ENCODE data around the gene B3GNT8. TPM values are rescaled to one million over a fixed set of nuclear protein-coding genes. Genes with fewer than 3 reads are reported as not detected.
"Not testable (repeated sequence)": the region's sequence is repeated elsewhere in the genome, so short reads cannot be mapped to it uniquely, and the experiment has no call there.

B3GNT8 gene
- total RNA-seq, 1 experiment from 2014 or later: 5.3 TPM

DNA sequence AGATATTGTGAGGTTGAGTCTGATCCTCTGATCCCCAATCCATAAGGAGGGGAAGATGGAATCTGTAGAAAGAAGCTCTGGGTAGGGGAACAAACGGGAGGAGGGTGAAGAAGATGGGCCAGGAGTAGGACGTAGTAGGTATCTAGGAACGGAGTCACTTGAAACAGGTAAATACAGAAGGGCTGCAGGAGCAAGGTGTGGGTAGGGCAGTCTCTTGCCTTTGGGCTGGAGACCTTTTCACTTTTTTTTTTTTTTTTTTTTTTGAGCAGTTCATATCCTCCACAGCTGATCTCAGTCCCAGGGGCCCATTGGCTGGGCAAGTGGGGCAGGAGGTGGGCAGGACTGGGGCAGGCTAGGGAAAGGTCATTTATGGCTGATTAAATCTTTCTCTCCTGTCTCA, 28.1 kb downstream of the B3GNT8 start:
- H3K27me3 ChIP-seq (ENCODE audit: control insufficient read depth, insufficient read depth, low read length): no peaks in the 10 kb centered on the region
- DNase-seq: no peak
- H3K36me3 ChIP-seq (replicated peaks; ENCODE audit: control insufficient read depth, insufficient read depth, low read length): no peaks in the 10 kb centered on the region
- H3K4me3 ChIP-seq (ENCODE audit: insufficient read depth, low read depth, low read length): no peak overlapping the region

DNA sequence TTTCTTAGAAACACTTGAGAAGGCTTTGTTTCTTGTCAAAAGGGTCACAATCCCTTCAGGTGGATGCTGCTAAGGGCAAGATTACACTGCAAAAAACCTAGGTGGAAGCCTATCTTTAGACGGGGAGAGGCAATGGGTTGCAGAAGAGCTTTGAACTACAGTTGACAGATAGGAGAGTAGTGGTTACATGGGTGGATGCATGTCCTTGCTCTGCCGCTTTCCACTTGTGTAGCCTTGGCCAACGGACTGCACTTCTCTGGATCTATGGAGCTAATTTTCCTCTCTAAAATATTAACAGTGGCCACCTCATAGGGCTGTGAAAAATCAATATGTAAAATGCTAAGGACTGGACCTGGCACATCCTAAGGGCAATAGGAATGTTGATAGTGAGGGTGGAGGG, 28.6 kb downstream of the B3GNT8 start:
- H3K27me3 ChIP-seq (ENCODE audit: control insufficient read depth, insufficient read depth, low read length): no peaks in the 10 kb centered on the region
- H3K4me3 ChIP-seq (ENCODE audit: insufficient read depth, low read depth, low read length): no peak overlapping the region
- no peaks in the 10 kb centered on the region for H3K36me3 ChIP-seq (replicated peaks; ENCODE audit: control insufficient read depth, insufficient read depth, low read length)
- no peak for DNase-seq

DNA sequence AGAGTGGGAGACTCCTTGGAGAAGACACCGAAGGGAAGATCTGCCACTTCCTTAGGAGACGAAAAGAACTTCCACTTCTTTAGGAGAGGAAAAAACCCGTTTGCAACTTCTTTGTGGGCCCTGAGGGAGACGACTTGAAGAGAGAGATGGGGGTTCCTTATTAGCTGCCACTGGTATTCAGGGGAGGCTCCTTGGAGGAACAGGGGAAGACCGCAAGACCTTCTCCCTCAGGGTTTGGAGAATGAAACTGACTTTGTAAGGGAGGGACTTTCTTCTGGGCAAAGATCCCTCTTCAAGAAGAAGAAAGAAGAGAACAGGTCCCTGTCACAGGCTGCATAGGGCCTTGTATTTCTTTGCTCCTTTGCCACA, 29.1 kb downstream of the B3GNT8 start:
- peak overlapping the region; percentile 51 for H3K4me3 ChIP-seq (ENCODE audit: insufficient read depth, low read depth, low read length)
- peak; percentile 47 for DNase-seq
- H3K27me3 ChIP-seq (ENCODE audit: control insufficient read depth, insufficient read depth, low read length): no peaks in the 10 kb centered on the region
- no peaks in the 10 kb centered on the region for H3K36me3 ChIP-seq (replicated peaks; ENCODE audit: control insufficient read depth, insufficient read depth, low read length)

DNA sequence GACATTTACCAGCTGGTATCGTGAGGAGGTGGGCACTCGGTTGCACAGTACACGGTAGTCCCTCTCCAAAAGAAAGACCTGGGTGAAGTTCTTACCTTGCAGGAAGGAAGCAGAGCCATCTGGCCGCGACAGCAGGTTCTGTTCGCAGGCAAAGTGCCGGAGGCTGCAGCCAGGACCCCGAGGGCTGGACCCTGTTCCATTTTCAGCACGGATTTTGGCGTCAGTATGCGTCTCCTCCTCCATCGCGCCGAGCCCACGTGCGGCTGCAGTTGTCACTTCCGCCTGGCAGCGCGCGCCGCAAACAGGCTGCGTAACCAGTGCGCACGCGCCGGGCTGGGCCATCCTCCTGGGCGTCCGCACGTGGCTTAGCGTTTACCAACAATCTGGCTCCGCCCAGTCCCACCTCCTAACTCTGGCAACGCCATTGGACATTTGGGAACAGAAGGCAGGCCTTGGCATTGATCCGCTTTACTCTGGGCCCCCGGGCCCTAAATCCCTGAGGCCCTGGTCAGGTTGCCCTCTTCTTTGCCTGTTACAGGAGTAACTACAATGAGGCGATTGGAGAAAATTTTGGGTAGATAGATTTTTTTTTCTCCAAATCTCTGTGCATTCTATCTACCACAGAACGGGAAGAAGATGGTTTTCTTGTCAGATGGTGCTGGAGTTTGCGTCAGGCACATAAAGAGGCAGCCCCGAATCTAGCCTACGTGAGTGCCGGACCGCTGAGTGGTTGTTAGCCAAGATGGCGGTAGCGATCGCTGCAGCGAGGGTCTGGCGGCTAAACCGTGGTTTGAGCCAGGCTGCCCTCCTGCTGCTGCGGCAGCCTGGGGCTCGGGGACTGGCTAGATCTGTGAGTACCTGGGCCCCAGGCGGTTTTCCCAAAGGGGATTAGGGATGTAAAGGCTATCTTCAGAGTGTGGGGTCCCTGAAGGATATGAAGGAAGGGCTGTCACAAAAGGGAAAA, 29.8 kb downstream of the B3GNT8 start, which contains the start of the genes BCKDHA and EXOSC5:
Gene BCKDHA, plus strand, starts transcription at position 733 of the 964 bp plus-strand sequence. Its CDS starts 10 bp downstream, at position 743.
Gene EXOSC5, minus strand, starts transcription at position 274 of the 964 bp plus-strand sequence. Its CDS starts 31 bp downstream, at position 243.
- peak; percentile 99 for DNase-seq
- H3K27me3 ChIP-seq (ENCODE audit: control insufficient read depth, insufficient read depth, low read length): no peaks in the 10 kb centered on the region
- no peaks in the 10 kb centered on the region for H3K36me3 ChIP-seq (replicated peaks; ENCODE audit: control insufficient read depth, insufficient read depth, low read length)
- H3K4me3 ChIP-seq (ENCODE audit: insufficient read depth, low read depth, low read length): peak within 1 kb of the TSS; percentile 87

DNA sequence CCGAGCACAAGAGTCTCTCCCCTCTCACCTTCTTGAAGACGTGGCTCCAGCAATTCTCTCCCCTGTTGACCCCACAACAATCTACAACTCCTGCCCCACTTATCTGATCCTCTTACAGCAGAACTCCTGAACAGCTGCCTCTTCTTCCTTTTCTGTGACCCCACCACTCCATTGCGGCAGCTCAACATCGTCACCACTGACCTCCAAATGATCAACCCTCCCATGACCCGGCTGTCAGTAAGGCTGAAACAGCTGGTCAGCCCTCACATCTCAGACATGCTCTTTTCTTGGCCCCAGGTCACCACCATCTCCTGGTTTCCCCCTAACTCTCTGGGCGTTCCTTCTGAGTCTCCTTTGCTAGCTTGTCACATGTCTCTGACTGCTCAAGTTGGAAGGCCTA, 31.8 kb downstream of the B3GNT8 start:
- Histone ChIP-seq H3K27me3 (ENCODE audit: control insufficient read depth, insufficient read depth, low read length) (no peaks in the 10 kb centered on the region), H3K4me3 (ENCODE audit: insufficient read depth, low read depth, low read length) (no peak overlapping the region), H3K36me3 (replicated peaks; ENCODE audit: control insufficient read depth, insufficient read depth, low read length) (peaks cover 8% of the 10 kb centered on the region)
- DNase-seq: no peak

DNA sequence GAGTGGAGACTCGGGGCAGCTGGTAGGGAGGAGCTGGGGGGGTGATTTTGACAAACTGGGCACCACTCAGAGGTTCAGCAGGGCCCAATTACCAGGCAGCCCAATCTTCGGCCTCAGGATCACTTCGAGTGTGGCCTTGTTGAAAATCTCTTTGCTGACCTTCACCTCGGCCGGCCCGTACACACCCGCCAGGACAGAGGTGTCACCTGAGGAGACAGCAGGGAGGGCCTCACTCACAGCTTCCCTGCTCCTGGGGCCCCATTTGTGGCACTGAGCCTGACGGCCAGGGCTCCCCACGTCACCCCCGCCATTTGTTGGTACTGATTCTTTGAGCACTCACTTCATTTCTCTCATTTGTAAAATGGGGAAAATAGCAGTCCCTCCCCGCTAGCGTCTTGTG, 34.4 kb downstream of the B3GNT8 start:
- no peak for DNase-seq
- H3K4me3 ChIP-seq (ENCODE audit: insufficient read depth, low read depth, low read length): no peak overlapping the region
- H3K36me3 ChIP-seq (replicated peaks; ENCODE audit: control insufficient read depth, insufficient read depth, low read length): peaks cover 8% of the 10 kb centered on the region
- H3K27me3 ChIP-seq (ENCODE audit: control insufficient read depth, insufficient read depth, low read length): no peaks in the 10 kb centered on the region

DNA sequence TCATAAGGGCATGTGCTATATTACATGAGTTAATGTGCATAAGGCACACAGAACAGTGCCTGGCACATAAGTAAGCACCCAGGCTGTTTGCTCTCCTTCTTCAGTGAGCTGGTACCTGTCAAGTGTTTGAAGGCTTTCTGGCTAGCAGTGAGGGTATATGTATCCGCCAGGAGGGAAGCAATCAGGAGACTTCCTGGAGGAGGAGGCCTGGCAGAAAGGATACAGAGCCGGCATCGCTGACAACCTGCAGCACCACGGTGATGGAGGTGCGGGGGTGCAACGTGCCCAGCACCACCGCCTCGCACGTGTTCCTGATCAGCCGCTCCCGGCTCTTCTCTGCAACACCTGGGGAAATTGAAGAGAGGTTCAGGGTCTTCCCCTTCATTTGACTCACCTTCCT, 35.6 kb downstream of the B3GNT8 start:
- Histone ChIP-seq H3K4me3 (ENCODE audit: insufficient read depth, low read depth, low read length) (no peak overlapping the region), H3K36me3 (replicated peaks; ENCODE audit: control insufficient read depth, insufficient read depth, low read length) (peaks cover 8% of the 10 kb centered on the region), H3K27me3 (ENCODE audit: control insufficient read depth, insufficient read depth, low read length) (no peaks in the 10 kb centered on the region)
- no peak for DNase-seq

DNA sequence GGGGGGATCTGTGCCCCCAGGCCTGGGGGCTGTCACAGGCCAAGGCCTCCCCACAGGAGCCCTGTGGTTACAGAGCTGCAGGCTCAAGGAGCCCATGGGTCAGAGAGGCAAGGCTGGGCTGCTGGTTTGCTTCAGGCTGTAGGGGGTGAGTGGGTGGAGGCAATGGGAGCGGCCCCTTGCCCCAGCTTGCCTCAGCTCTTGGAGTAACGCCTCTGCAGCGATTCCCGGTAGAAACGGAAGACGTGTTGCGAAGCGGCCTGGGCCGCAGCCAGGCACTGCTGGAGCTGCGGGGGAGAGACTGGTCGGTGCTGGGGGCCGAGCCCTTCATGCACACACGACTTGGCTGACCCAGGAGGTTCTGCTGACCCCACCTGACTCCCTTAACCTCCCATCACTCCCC, 40.7 kb downstream of the B3GNT8 start:
- no peak overlapping the region for H3K4me3 ChIP-seq (ENCODE audit: insufficient read depth, low read depth, low read length)
- H3K27me3 ChIP-seq (ENCODE audit: control insufficient read depth, insufficient read depth, low read length): no peaks in the 10 kb centered on the region
- peak; percentile 36 for DNase-seq
- peaks cover 5% of the 10 kb centered on the region for H3K36me3 ChIP-seq (replicated peaks; ENCODE audit: control insufficient read depth, insufficient read depth, low read length)

DNA sequence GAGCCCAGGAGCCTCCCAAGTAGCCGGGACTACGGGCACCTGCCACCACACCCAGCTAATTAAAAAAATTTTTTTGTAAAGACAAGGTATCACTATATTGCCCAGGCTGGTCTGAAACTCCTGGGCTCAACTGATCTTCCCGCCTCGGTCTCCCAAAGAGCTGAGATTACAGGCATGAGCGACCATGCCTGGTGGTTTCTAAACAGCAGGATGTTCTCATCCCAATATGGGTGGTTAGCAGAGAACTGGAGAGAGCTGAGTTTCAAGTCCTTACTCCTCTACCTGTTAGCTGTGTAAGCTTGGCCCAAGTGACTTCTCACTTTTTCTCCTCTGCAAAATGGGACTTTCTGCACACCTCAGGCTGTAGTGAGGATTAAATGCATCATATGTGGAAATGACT, 42.8 kb downstream of the B3GNT8 start:
- Histone ChIP-seq H3K36me3 (replicated peaks; ENCODE audit: control insufficient read depth, insufficient read depth, low read length) (no peaks in the 10 kb centered on the region; the same call in 1 of the 2 replicates), H3K4me3 (ENCODE audit: insufficient read depth, low read depth, low read length) (no peak overlapping the region), H3K27me3 (ENCODE audit: control insufficient read depth, insufficient read depth, low read length) (no peaks in the 10 kb centered on the region)
- DNase-seq: no peak

DNA sequence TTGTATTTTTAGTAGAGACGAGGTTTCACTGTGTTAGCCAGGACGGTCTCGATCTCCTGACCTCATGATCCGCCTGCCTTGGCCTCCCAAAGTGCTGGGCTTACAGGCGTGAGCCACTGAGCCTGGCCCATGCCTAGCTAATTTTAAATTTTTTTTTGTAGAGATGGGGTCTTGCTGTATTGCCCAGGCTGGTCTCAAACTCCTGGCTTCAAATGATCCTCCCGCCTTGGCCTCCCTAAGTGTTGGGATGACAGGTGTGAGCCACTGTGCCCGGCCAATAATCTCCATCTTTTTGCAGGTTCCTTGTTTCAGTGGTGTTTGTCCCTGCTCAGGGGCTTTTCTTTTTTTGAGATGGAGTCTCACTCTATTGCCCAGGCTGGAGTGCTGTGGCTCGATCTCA, 45.6 kb downstream of the B3GNT8 start:
- H3K27me3 ChIP-seq (ENCODE audit: control insufficient read depth, insufficient read depth, low read length); H3K36me3 ChIP-seq (replicated peaks; ENCODE audit: control insufficient read depth, insufficient read depth, low read length); H3K4me3 ChIP-seq (ENCODE audit: insufficient read depth, low read depth, low read length); DNase-seq: not testable (repeated sequence)

DNA sequence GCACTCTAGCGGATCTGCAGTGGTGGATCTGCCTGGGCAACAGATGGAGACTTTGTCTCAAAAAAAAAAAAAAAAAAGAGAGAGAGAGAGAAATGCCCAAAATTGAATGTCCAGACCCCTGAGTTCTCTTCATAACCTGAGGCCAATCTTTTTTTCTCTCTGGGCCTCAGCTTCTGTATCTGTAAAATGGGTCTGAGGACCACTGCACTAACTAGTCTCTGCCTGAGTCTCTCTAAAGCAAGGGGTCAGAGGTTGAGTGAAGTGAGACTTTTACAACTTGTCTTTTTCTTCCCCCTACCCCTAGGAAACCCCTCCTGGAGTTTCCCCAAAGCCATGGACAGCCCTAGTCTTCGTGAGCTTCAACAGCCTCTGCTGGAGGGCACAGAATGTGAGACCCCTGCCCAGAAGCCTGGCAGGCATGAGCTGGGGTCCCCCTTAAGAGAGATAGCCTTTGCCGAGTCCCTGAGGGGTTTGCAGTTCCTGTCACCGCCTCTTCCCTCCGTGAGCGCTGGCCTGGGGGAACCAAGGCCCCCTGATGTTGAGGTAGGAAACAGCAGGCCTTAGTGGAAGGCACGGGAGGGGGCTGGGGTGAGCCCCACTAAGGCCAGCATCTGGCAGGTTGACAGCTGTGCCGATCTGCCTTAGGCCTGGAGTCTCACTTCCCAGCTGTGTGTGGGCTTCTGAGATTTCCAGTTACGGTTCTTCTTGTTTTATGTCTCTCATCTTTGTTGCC, 49.0 kb downstream of the B3GNT8 start:
- H3K27me3 ChIP-seq (ENCODE audit: control insufficient read depth, insufficient read depth, low read length): no peaks in the 10 kb centered on the region
- DNase-seq: peak; percentile 82
- H3K36me3 ChIP-seq (replicated peaks; ENCODE audit: control insufficient read depth, insufficient read depth, low read length): no peaks in the 10 kb centered on the region; the same call in 1 of the 2 replicates
- H3K4me3 ChIP-seq (ENCODE audit: insufficient read depth, low read depth, low read length): no peak overlapping the region

DNA sequence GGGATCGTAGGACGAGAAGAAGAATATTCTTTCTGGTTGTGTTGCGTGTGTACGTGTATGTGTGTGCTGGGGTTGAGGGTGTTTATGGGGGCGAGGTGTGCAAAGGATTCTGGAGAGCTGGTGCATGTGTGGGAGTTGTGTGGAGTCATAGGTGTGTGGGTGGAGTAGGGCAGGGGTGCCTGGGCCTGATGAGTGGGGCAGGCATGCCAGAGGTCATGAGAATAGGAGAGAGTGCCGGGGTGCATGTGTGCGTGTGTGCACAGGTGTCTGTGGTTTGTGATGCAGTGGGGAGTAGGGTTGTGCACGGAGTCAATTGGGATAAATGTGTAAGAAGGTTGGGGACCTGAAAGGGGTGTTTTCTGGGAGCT, 50.2 kb downstream of the B3GNT8 start:
- DNase-seq: no peak
- no peaks in the 10 kb centered on the region; the same call in 1 of the 2 replicates for H3K36me3 ChIP-seq (replicated peaks; ENCODE audit: control insufficient read depth, insufficient read depth, low read length)
- no peaks in the 10 kb centered on the region for H3K27me3 ChIP-seq (ENCODE audit: control insufficient read depth, insufficient read depth, low read length)
- peak overlapping the region; percentile 72 for H3K4me3 ChIP-seq (ENCODE audit: insufficient read depth, low read depth, low read length)

DNA sequence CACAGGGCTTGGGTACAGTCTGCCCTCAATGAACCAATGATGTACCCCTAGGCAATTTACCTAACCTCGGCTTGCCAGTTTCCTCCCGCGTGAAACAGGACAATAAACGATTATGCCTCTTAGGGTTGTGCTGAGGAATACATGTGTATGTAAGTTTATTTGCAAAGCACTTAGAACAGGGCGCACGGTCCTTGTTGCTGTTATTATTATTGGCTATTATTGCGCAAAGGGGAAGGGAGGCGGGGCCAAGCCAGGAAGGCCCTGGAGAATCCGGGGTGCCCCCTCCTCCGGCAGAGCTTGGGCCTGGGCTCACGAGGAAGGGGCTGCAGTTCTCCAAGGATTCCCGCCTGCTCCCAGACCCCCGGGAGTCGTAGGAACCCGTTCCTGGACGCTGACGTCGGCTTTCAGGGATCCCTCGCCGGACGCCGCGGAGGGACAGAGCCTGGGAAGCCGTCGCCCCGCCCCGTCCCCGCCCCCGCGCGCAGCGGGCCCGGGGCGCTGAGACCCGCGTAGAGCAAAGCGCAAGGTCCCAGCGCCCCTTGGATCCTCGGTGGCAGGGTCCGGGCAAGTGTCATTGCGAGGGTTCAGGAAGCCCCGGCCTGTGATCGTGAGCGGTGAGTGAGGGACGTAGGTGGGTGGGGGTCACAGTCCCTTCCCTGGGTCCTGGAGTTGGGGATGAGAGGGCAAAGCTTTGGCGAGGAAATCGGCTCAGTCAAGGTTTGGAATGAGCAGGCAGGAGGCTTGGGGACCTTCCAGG, 50.8 kb downstream of the B3GNT8 start, which contains the start of gene TMEM91:
Gene TMEM91, plus strand, starts transcription at position 293 of the 757 bp plus-strand sequence. CDS start 1,777 bp downstream, outside the sequence.
- DNase-seq: peak; percentile 93
- no peaks in the 10 kb centered on the region for H3K27me3 ChIP-seq (ENCODE audit: control insufficient read depth, insufficient read depth, low read length)

More for the DNA sequence above, 50.8 kb downstream of the B3GNT8 start, which contains the start of gene TMEM91:
- Histone ChIP-seq H3K36me3 (replicated peaks; ENCODE audit: control insufficient read depth, insufficient read depth, low read length) (no peaks in the 10 kb centered on the region; the same call in 1 of the 2 replicates), H3K4me3 (ENCODE audit: insufficient read depth, low read depth, low read length) (peak within 1 kb of the TSS; percentile 72)
